GM10266 (cell line): ENCODE measurements around the gene RMRP.

ENCODE experiments used
- DNase-seq: peaks from one replicate; pipeline ENCODE4 v3.0.0; 2012; ENCODE audit errors: extremely low spot score
- CTCF ChIP-seq: IDR thresholded peaks from 2 replicates; pipeline ENCODE4 v1.5.1; 2012; ENCODE audit warnings: mild to moderate bottlenecking, low read depth; ENCODE audit not compliant: control insufficient read depth, insufficient read depth; ENCODE audit errors: missing control alignments

RMRP gene

GRCh38 chr9:35658137-35658967 lies 533 bp upstream of the RMRP start, which contains the start of gene CCDC107:
TSS of gene CCDC107 (plus strand) at chr9:35658292. CDS start at chr9:35658380, 88 bp downstream.
- TF ChIP-seq CTCF = peak; percentile 77
- peak; percentile 96 for DNase-seq

GRCh38 chr9:35656831-35657545 lies 831 bp downstream of the RMRP start:
- no peak for DNase-seq
- TF ChIP-seq CTCF = no peak

GRCh38 chr9:35656348-35656747 lies 1.5 kb downstream of the RMRP start:
- TF ChIP-seq CTCF = no peak
- DNase-seq = no peak

- DNase-seq = no peak
- TF ChIP-seq CTCF = no peak
These were observed 4.2 kb downstream of the RMRP start for GRCh38 chr9:35653611-35654010.

- TF ChIP-seq CTCF = no peak
- no peak for DNase-seq
These were observed 5.0 kb downstream of the RMRP start for GRCh38 chr9:35652829-35653209.

- no peak for DNase-seq
- no peak for TF ChIP-seq CTCF
These were observed 5.6 kb downstream of the RMRP start for GRCh38 chr9:35651956-35652828.
